HG03457 (cell line): ENCODE data around the gene GCH1.
"Not testable (repeated sequence)": the region's sequence is repeated elsewhere in the genome, so short reads cannot be mapped to it uniquely, and the experiment has no call there.

Experiments used
- ATAC-seq: cut with Tn5 transposase; IDR thresholded peaks from one replicate; pipeline ENCODE4 v1.9.1; 2021; ENCODE audit warnings: moderate number of reproducible peaks; ENCODE audit not compliant: unreplicated experiment

GCH1 gene, protein sequence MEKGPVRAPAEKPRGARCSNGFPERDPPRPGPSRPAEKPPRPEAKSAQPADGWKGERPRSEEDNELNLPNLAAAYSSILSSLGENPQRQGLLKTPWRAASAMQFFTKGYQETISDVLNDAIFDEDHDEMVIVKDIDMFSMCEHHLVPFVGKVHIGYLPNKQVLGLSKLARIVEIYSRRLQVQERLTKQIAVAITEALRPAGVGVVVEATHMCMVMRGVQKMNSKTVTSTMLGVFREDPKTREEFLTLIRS

DNA sequence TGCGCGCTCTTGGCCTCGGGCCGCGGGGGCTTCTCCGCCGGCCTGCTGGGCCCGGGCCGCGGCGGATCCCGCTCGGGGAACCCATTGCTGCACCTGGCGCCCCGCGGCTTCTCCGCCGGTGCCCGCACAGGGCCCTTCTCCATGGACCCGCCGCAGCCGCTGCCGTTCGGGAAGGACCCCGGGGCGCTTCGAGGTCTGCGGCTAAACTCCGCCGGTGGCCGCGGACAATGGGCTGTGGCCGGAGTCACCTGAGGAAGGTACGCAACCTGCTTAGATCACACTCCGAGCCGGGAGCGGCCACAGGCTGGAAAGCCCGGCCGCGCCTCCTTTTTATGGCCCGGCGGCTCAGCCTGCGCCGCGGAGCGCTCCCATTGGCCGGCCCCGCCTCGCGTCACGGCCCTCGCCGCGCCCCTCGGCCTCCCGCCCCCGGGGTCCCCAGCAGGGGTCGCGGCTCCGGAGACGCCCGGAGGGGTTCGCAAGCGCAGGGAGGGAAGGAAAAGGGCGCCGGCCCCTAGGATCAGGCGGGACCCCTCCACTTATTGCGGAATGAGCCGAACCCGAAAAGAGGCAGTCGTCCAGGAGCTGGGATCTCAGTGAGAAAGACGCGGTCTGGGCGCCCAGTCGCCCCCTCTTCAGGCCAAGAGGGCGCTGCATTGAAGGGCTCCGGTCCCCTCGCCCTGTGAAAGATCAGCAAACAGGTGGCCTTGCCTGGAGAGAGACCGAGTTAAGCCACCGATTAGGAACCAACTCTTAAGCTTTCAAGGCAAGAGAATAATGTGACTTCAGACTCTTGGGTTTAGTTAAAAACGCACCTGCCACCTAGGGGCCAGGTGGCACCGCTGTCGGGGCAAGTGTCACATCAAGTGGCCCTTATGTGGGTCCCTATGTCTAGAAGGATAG is at the start of gene GCH1:
Gene GCH1 (minus strand): TSS at position 306 of the 900 bp plus-strand sequence. CDS start 163 bp downstream, at position 143.
- peak; percentile 63 for ATAC-seq

DNA sequence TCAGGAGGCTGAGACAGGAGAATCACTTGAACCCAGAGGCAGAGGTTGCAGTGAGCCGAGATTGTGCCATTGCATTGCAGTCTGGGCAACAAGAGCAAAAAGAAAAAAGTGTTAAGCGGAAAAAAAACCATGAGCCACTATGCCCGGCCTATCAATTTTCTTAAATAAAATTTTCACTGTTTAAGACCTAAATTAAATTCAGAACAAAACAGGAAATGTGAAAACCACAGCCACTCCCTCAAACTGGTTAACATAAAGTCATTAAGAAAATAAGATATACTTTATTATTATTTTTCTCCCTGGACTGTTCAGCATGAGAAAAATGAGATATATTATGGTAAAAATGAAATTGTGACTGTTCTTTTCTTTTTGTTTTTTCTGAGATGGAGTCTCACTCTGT is 44.6 kb upstream of the GCH1 start:
- ATAC-seq = no peak

DNA sequence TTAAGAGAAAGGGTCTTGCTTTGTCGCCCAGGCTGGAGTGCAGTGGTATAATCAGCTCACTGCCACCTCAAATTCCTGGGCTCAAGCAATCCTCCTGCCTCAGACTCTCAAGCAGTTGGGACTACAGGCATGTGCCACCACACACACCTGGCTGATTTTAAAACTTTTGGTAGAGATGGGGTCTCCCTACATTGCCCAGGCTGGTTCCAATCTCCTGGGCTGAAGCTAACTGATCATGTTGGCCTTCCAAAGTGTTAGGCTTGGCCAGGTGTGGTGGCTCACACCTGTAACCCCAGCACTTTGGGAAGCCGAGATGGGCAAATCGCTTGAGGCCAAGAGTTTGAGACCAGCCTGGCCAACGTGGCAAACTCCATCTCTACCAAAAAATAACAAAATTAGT is 43.9 kb upstream of the GCH1 start:
- ATAC-seq = no peak

DNA sequence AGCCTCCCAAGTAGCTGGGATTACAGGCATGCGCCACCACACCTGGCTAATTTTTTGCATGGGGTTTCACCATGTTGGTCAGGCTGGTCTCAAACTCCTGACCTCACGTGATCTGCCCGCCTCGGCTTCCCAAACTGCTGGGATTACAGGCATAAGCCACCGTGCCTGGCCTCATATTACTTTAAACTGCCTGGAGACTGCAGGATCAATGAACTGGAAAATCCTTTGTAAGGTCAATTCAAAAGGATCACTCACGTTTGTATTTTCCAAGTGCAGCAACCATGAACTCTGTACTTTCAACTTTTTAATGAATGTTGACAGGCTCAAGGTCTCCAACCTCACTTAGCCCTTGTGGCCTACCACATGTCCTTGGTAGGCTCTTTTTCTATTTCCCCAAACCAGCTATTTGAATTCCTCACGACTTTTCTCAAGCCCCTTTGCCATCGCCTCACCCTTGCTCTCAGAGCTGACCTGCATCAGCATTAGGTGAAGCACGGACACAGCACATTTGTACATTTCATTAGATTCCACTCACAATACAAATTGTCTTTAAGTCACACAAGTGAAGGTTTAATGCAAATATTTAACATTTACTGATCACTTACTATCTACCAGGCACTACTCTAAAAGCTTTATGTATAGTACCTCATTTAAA is 42.2 kb upstream of the GCH1 start:
- no peak for ATAC-seq

DNA sequence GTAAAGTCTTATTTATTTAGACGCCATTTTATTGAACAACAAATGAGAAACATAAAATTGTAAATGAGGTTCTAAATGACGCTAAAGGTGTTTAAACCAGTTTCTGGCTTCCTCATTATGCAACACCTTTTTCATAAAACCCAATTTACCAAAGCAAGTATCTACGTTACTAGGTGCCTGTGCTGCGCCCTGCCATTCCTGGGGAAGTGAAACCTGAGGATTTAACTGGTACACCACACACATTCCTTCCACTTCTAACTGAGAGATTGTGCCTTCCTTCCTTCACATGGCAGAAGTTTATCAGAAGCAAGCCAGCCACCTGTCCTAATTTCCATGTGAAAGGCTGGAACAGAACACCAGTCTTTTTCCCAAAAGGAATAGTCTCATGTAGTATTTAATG is 40.3 kb upstream of the GCH1 start:
- ATAC-seq = no peak

DNA sequence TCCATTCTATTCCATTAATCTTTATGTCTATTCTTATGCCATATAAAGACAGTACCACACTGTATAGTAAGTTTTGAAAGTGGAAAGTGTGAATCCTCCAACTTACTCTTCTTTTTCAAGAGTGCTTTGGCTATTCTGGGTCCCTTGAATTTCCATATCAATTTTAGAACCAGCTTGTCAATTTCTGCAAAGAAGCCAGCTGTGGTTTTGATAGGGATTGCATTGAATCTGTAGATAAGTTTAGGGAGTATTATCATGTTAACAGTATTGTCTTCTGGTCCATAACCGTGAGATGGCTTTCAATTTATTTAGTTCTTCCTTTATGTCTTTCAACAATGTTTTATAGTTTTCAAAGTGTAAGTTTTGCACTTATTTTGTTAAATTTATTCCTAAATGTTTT is 34.2 kb upstream of the GCH1 start:
- no peak for ATAC-seq

DNA sequence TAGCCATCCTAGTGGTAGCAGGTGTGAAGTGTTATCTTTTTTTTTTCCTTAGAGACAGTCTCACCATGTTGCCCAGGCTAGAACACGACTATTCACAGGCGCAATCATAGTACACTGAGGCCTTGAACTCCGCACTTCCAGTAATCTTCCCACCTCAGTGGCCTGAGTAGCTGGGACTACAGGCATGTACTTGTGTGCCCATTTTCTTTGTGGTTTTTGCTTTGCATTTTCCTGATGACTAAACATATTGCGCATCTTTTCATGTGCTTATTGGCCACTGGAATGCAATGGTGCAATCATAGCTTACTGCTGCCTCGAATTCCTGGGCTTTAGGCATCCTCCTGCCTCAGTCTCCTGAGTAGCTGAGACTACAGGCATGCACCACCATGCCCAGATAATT is 33.3 kb upstream of the GCH1 start:
- ATAC-seq = no peak

DNA sequence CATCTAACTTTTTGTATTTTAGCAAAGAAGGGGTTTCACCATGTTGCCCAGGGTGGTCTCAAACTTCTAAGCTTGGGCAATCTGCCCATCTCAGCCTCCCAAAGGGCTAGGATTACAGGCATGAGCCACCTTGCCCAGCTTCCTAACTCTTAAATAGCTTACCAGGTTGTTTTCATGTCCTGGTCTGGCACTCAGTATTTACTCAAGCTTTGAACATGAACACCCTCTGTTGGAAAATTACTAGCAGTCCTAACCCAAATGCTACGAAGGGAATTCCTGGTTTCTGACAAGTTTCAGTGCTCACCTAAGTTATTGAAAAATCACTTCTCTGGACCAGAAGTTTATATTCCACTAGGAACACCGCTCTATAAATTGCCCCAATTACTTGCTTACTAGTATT is 32.5 kb upstream of the GCH1 start:
- no peak for ATAC-seq

DNA sequence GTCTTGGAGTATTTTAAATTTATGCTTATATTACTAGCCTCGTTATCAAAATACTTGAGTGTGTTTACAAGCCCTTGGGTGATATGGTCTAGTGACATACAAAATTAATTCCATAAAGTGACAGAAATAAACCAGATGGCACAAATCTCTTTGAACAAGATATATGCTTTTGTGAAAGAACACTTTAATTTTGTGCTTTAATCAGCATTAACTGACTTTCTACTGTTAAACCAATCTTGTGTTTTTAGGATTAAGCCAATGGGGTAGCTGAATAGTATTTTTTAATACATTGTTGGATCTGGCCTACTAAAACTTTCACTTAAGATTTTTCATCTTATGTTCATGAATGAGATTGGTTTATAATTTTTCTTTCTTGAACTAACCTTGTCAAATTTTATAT is 30.4 kb upstream of the GCH1 start:
- ATAC-seq = no peak

DNA sequence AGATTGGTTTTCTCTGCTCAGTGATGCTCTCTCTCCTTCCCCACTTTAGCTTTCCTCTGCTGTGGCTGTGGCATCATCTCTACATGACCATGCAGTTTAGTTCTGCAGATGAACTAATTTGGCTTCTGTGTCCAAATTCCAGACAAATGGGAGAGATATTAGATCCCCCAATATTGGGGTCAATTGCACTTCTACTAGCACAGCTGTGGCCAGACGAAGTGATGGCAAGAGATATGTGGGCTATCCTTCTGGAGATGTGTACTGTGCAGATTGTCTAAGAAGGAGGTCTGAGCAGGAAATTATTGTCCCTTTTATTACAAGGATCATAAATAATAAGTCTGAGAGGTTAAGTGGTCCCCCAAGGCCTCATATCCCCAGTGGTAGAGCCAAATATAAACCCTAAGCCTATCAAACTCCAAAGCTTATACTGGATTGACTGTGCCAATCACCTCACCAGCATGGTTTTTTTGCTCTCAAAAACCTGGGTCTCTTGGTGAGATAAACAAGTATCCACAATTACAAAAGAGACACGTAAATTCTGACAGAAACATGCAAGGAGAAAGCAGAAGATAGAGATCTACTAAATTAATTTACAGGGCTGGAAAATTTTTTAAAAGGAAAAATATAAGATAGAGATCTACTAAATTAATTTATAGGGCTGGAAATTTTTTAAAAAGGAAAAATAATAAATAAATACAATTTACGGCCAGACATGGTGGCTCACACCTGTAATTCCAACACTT is 29.1 kb upstream of the GCH1 start:
- no peak for ATAC-seq

DNA sequence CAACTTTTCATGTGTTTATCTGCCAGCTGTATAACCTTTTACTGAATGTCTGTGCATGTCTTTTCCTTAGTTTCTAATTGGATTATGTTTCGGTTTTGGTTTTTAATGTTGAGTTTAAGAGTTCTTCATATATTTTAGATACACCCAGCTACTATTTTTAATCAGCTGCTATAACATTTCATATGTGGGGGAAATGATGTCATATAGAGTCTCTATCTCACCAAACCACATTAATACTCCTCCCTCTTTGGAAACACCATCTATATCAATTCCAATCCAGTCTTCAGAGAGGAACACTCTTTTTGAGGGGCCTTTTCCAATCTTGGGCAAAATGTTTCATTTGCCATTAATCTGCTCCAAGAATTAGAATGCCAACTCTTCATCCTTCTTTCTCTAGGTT is 28.5 kb upstream of the GCH1 start:
- ATAC-seq = no peak

DNA sequence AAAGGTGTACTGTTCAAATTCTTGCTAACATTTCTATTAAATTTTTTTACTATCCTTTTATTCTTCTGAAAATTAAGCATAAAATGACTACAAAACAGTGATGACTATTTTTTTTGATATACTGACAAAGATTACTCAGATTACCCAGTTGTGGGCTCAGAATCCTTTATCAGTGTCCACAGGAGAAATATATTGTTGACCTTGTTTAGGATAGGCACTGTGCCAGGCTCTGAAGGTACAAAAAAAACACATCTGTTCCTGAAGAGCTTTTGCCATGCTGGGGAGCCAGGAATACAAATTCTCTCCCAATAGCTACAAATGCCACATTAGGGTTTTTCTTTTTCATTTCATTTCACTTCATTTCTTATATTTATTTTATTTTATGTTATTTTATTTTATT is 26.9 kb upstream of the GCH1 start:
- ATAC-seq = no peak

DNA sequence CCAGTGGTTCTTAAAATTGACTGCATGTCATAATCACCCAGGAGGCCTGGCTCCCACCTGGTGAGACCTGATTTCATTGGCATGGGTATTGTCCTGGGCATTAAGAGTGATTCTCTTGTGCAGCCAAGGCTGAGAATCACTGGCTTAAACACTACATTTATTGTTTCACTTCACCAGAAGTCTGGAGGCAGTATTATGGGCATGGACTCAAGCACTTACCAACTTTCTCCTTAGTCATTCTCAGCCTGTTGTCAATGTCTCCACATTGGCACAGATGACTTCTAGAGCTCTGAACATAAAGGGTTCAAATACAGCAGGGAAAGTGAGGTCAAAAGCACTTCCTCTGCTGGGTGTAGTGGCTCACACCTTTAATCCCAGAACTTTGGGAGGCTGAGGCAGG is 25.6 kb upstream of the GCH1 start:
- ATAC-seq = no peak

DNA sequence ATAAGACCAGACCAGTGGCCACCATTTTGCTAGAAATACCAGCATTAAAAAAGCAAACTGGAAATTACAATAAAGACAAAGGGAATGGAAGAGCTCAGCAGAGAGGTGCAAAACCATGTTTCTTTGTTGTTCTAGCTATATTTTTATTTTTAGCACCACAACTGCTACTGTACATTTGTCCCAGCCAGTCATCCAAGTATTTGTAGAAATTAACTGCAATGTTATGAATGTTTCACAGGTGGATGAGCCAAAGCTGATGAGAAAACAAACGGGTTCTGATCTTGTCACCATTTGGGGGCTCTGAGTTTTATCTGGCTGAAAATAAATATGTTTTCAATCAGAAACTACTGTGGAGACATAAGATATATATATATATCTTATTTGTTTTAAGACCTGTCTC is 24.9 kb upstream of the GCH1 start:
- ATAC-seq = no peak

DNA sequence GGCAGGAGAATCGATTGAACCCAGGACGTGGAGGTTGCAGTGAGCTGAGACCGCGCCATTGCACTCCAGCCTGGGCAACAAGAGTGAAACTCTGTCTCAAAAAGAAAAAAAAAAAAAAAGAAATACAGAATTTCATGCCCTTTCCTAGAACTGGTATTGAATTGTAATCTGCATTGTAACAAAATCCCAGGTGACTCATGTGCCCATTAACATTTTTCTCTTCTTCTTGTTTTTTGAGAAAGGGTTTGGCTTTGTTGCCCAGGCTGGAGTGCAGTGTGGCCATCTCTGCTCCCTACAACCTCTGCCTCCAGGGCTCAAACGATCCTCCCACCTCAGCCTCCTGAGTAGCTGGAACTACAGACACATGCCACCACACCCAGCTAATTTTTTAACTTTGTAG is 23.9 kb upstream of the GCH1 start:
- ATAC-seq = not testable (repeated sequence)

DNA sequence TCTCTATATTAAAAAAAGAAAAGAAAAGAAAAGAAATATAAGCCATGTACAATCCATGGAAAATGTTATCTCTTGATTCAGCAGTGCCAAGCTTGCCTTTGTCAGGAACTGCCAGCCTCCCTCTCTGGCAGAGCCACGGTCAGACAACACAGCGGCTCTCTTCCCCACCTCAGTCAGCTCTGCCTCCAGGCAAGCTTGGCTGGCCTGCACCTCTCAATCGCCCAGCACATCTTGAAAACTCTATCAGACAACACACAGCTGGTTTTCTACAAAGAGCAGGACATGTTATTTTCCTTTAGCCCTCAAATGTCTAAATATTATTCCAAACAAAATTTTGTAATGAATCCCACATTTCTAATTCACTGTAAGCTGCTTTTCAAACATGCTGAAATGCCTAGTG is 20.0 kb upstream of the GCH1 start:
- no peak for ATAC-seq

DNA sequence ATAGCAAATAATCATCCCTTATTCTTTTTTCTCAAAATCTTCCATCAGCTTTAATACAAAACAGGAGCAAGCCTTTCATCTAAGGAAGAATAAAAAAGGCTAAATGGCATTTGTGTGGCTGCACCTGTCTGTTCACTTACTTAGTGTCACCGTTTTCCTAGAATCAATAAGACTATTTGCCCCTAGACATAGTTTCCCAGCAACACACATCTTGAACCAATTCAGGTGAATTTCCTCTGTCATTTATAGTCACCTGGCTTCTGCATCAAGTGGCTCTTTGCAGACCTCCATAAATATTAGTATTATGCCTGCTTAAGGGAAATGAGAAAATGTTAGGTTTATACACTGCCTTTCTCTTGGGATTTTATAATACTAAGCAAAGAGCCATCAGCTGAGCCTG is 17.4 kb upstream of the GCH1 start:
- no peak for ATAC-seq

DNA sequence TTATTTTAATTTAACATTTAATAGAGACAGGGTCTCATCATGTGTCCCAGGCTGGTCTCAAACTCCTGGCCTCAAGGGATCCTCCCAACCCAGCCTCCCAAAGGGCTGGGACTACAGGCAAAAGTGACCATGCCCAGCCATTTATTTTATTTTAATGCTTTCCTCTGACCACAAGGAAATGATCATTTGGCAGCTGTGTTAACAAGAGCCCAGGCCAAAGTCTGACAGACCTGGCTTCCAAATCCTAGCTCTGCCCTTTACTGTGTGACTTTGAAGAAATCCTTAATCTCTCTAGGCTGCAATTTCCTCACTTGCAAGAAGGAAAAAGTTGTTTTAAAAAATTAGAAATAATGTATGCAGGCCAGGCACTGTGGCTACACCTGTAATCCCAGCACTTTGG is 16.7 kb upstream of the GCH1 start:
- ATAC-seq = no peak

DNA sequence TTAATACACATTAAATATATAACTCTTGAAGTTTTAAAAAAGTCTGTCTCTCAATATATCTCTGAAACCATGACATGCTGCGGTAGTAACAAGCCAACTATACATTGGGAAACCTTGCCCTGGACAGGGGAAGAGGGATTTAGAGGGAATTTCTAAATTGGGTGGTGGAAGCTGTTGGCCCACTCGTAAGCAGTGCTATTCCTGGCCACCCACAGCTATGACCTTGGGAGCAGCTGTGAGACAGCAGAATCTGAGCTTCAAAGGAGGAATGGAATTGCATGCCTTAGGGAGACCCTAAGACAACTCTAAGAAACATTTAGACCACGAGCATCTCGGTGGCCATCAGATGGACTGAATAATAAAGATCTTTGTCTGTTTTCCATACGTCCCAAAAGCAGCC is 15.8 kb upstream of the GCH1 start:
- no peak for ATAC-seq

DNA sequence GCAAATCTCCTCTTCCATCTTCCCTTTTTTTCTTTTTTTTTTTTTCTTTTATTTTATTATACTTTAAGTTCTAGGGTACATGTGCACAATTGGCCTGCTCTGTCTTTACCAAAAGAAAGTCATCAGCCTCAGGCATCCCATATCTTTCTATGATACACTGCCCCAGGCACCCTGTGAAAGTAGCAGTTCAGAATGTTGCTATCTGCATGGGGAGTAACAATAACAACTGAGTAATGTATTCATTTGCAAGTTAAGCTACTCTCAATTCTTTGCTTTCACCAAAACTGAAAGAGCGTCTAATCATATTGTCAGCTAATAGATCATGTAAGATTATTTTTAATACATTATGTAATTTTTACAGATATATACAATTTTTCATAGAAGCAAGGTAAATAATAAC is 13.5 kb upstream of the GCH1 start:
- no peak for ATAC-seq

DNA sequence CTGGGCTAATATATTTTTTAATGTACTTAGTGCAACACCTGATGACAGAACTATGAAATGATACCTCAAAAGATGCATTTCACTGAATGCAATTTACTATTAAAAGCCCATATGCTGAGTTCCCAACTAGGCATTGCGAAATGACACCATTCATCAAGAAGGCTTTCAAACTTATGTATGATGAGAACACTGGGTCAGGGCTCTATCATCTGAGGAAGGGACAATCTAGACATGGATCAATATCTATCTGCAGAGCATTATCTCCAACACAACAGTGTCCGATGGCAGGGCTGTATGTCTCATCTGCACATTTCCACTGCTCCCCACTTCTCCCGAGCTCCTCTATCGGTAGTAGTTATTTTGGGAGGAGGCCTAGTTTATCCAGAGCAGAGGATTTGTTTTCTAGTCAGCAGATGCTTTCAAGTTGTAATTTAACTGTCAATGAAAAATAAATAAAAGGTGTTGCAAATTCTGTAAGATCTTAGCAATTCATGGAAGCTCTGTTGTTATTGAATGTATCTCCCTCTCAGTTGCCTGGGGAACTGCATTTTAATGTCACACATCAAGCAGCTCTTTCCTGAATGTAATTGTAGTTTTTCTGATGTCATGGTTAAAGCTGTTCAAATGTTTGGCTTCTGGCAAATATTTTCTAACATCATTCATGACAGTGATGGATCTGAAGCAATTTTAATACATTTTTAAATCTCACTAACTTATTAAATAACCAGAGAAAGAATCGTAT is 7.4 kb upstream of the GCH1 start:
- ATAC-seq = no peak
